ENCODE results near the gene KIF23. TPM values are rescaled to one million over a fixed set of nuclear protein-coding genes. Genes with fewer than 3 reads are reported as not detected.

The KIF23 gene
- total RNA-seq, 2 donors from 2014 or later: 53.4 to 82.6 TPM

GRCh38 chr15:69474291-69474690, 60.1 kb downstream of the KIF23 start:
- Histone ChIP-seq H3K36me3 (ENCODE audit: control insufficient read depth, insufficient read depth, low read length) (no peaks in the 10 kb centered on the region), H3K27me3 (ENCODE audit: control insufficient read depth, insufficient read depth, low read length, poor library complexity, severe bottlenecking) (peaks cover 16% of the 10 kb centered on the region), H3K9ac (ENCODE audit: extremely low read depth, low read length, poor library complexity, severe bottlenecking) (no peak overlapping the region), H3K4me1 (ENCODE audit: control insufficient read depth, insufficient read depth, low read length) (peaks cover 2% of the 10 kb centered on the region), H3K4me3 (ENCODE audit: low read length) (no peak overlapping the region), H3K9me3 (ENCODE audit: control insufficient read depth, low read length) (no peaks in the 10 kb centered on the region), H3K27ac (ENCODE audit: low read depth, low read length) (no peak overlapping the region)
- H3K27me3 Mint-ChIP-seq (ENCODE audit: insufficient read depth): peaks cover 54% of the 10 kb centered on the region
- TF ChIP-seq CTCF (conservative IDR thresholded peaks at IDR 0.05): no peak
- no peaks in the 10 kb centered on the region for H3K36me3 Mint-ChIP-seq (ENCODE audit: low read depth)
- no peak overlapping the region for H3K27ac Mint-ChIP-seq
- H3K9me3 Mint-ChIP-seq: peaks cover under 1% of the 10 kb centered on the region
- DNase-seq: peak; percentile 25
- H3K4me3 Mint-ChIP-seq: no peak overlapping the region
- peaks cover 4% of the 10 kb centered on the region for H3K4me1 Mint-ChIP-seq
- WGBS, 2 experiments (ENCODE audit: insufficient coverage in 1 of 2, insufficient read length in 1 of 2): 73 to 83% methylated on average over 5 of the region's 5 CpGs

- H3K9me3 Mint-ChIP-seq: peaks cover 6% of the 10 kb centered on the region
- H3K27ac ChIP-seq (ENCODE audit: low read depth, low read length): no peak overlapping the region
- H3K4me3 ChIP-seq (ENCODE audit: low read length): no peak overlapping the region
- peaks cover 21% of the 10 kb centered on the region for H3K27me3 ChIP-seq (ENCODE audit: control insufficient read depth, insufficient read depth, low read length, poor library complexity, severe bottlenecking)
- no peak overlapping the region for H3K9ac ChIP-seq (ENCODE audit: extremely low read depth, low read length, poor library complexity, severe bottlenecking)
- DNase-seq: peak; percentile 66
- WGBS, 2 experiments (ENCODE audit: insufficient coverage in 1 of 2, insufficient read length in 1 of 2): 76 to 81% methylated on average over 5 to 7 of the region's 7 CpGs
- H3K27ac Mint-ChIP-seq: no peak overlapping the region
- H3K36me3 ChIP-seq (ENCODE audit: control insufficient read depth, insufficient read depth, low read length): no peaks in the 10 kb centered on the region
- H3K4me1 ChIP-seq (ENCODE audit: control insufficient read depth, insufficient read depth, low read length): no peaks in the 10 kb centered on the region
- peaks cover 56% of the 10 kb centered on the region for H3K27me3 Mint-ChIP-seq (ENCODE audit: insufficient read depth)
- H3K4me1 Mint-ChIP-seq: no peaks in the 10 kb centered on the region
- H3K9me3 ChIP-seq (ENCODE audit: control insufficient read depth, low read length): peaks cover 4% of the 10 kb centered on the region
- TF ChIP-seq CTCF (conservative IDR thresholded peaks at IDR 0.05): peak; percentile 52
- H3K36me3 Mint-ChIP-seq (ENCODE audit: low read depth): peaks cover 2% of the 10 kb centered on the region
- no peak overlapping the region for H3K4me3 Mint-ChIP-seq
Observed at GRCh38 chr15:69474846-69475455, 60.8 kb downstream of the KIF23 start.

- DNase-seq: peak; percentile 94
- Histone ChIP-seq H3K36me3 (ENCODE audit: control insufficient read depth, insufficient read depth, low read length) (no peaks in the 10 kb centered on the region), H3K27ac (ENCODE audit: low read depth, low read length) (no peak overlapping the region), H3K9ac (ENCODE audit: extremely low read depth, low read length, poor library complexity, severe bottlenecking) (no peak overlapping the region), H3K4me3 (ENCODE audit: low read length) (no peak overlapping the region), H3K27me3 (ENCODE audit: control insufficient read depth, insufficient read depth, low read length, poor library complexity, severe bottlenecking) (peaks cover 21% of the 10 kb centered on the region), H3K9me3 (ENCODE audit: control insufficient read depth, low read length) (peaks cover 9% of the 10 kb centered on the region), H3K4me1 (ENCODE audit: control insufficient read depth, insufficient read depth, low read length) (no peaks in the 10 kb centered on the region)
- WGBS, 2 experiments (ENCODE audit: insufficient coverage in 1 of 2, insufficient read length in 1 of 2): 50 to 63% methylated on average over 5 to 8 of the region's 8 CpGs
- peak; percentile 97 for TF ChIP-seq CTCF (conservative IDR thresholded peaks at IDR 0.05)
- peaks cover 14% of the 10 kb centered on the region for H3K9me3 Mint-ChIP-seq
- H3K4me1 Mint-ChIP-seq: no peaks in the 10 kb centered on the region
- H3K27me3 Mint-ChIP-seq (ENCODE audit: insufficient read depth): peaks cover 54% of the 10 kb centered on the region
- no peak overlapping the region for H3K27ac Mint-ChIP-seq
- peaks cover 2% of the 10 kb centered on the region for H3K36me3 Mint-ChIP-seq (ENCODE audit: low read depth)
- no peak overlapping the region for H3K4me3 Mint-ChIP-seq
Observed at GRCh38 chr15:69475769-69476358, 61.7 kb downstream of the KIF23 start.

Measured in endodermal cell (in vitro differentiated cells).